HS-5 (cell line): ENCODE measurements around the gene FBLN1.

ENCODE experiments used
- DNase-seq: peaks from one replicate; pipeline ENCODE4 v3.0.0-alpha.2; 2012; ENCODE audit warnings: low read depth

The FBLN1 gene

GRCh38 chr22:45640291-45640940, 137.7 kb downstream of the FBLN1 start:
- DNase-seq = no peak

GRCh38 chr22:45640941-45641621, 138.4 kb downstream of the FBLN1 start:
- DNase-seq = no peak

GRCh38 chr22:45642986-45643385, 140.3 kb downstream of the FBLN1 start:
- DNase-seq = no peak

GRCh38 chr22:45644714-45645113, 142.0 kb downstream of the FBLN1 start:
- DNase-seq = no peak

GRCh38 chr22:45645150-45645525, 142.5 kb downstream of the FBLN1 start:
- no peak for DNase-seq

GRCh38 chr22:45645526-45646414, 143.1 kb downstream of the FBLN1 start:
- no peak for DNase-seq

- no peak for DNase-seq
These were observed 145.0 kb downstream of the FBLN1 start for GRCh38 chr22:45647532-45648225.

- DNase-seq = no peak
These were observed 145.8 kb downstream of the FBLN1 start for GRCh38 chr22:45648301-45649117.

GRCh38 chr22:45649809-45650208, 147.1 kb downstream of the FBLN1 start:
- no peak for DNase-seq

GRCh38 chr22:45650721-45651120, 148.0 kb downstream of the FBLN1 start:
- no peak for DNase-seq
